ENCODE measurements around the gene LDHD.

LDHD gene

GRCh38 chr16:75070012-75070841 lies 46.4 kb downstream of the LDHD start:
- no peak for TF ChIP-seq CTCF (IDR thresholded peaks at IDR 0.05)

GRCh38 chr16:75068085-75069031 lies 48.2 kb downstream of the LDHD start:
- TF ChIP-seq CTCF (IDR thresholded peaks at IDR 0.05) = no peak

- no peak for TF ChIP-seq CTCF (IDR thresholded peaks at IDR 0.05)
Observed at GRCh38 chr16:75066861-75067447, 49.6 kb downstream of the LDHD start.

- TF ChIP-seq CTCF (IDR thresholded peaks at IDR 0.05) = no peak
Observed at GRCh38 chr16:75065521-75066149, 50.9 kb downstream of the LDHD start.

GRCh38 chr16:75065149-75065505 lies 51.5 kb downstream of the LDHD start:
- no peak for TF ChIP-seq CTCF (IDR thresholded peaks at IDR 0.05)

- no peak for TF ChIP-seq CTCF (IDR thresholded peaks at IDR 0.05)
Observed at GRCh38 chr16:75064403-75065148, 52.0 kb downstream of the LDHD start.
